Kidney epithelial cell (primary cell): ENCODE results near the gene SLC25A47. TPM values are rescaled to one million over a fixed set of nuclear protein-coding genes. Genes with fewer than 3 reads are reported as not detected.

Experiments used
- DNase-seq: peaks from one replicate; pipeline ENCODE4 v3.0.0-alpha.2; 2010; ENCODE audit warnings: low read depth
- H3K27me3 ChIP-seq: 2 replicates; pipeline ENCODE4 v1.6.0; 2011; ENCODE audit warnings: low read length; ENCODE audit not compliant: control insufficient read depth, insufficient read depth
- H3K36me3 ChIP-seq: 2 replicates; pipeline ENCODE4 v1.5.1; 2011; ENCODE audit warnings: low read length; ENCODE audit not compliant: control insufficient read depth, insufficient read depth
- H3K4me3 ChIP-seq: 2 replicates; pipeline ENCODE4 v1.5.1; 2011; ENCODE audit warnings: low read depth, mild to moderate bottlenecking, control low read depth, low read length
- total RNA-seq: library from RNA; depleted of rRNA; stranded (reverse); fragments of >200 nt; gene quantifications from 2 replicates; pipeline ENCODE4 v1.2.3, GENCODE V29; 2015
- TF ChIP-seq, protein P1 (sequence below): IDR thresholded peaks from 2 replicates; pipeline ENCODE4 v1.5.1; 2011; ENCODE audit warnings: mild to moderate bottlenecking, moderate library complexity, low read length, control low read depth, inconsistent platforms; ENCODE audit not compliant: insufficient read depth, poor library complexity, severe bottlenecking

SLC25A47 gene
- total RNA-seq, 1 donor from 2014 or later, result not detected

DNA sequence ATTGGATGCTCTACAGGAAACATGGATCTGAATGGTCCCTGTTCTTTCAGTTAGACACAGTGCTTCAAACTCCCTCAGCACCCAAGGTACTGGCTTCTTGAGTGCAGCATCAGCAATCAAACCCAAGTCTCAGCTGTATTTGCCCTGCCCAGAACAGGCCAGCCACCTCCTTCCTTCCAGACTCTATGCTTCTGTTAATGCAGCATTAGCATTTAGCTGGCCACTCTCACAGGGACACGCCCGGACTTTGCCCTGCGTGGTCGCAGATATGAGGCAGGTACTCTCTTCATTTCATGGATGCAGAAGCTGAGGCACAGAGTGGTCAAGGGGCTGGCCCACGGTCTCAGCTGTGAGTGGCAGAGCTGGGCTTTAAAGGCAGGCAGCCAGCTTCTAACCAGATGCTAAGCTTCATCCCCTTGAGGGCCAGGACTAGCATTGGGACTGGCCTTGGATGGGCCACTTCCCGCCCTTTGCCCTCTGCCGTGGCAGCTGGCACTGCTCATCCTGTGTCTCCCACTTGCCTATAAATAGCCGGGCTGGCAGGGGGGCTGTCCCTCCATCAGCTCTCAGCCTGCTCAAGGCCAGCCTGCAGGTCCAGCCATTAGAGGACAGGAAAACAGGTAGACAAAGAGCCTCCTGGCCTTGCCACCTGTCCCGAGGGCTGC is 1.5 kb upstream of the SLC25A47 start:
- peaks cover 5% of the 10 kb centered on the region for H3K27me3 ChIP-seq

GRCh38 chr14:100322138-100322957 is 791 bp upstream of the SLC25A47 start:
- Histone ChIP-seq H3K36me3 (no peaks in the 10 kb centered on the region), H3K27me3 (peaks cover 5% of the 10 kb centered on the region), H3K4me3 (no peak overlapping the region)
- TF ChIP-seq, protein P1, sequence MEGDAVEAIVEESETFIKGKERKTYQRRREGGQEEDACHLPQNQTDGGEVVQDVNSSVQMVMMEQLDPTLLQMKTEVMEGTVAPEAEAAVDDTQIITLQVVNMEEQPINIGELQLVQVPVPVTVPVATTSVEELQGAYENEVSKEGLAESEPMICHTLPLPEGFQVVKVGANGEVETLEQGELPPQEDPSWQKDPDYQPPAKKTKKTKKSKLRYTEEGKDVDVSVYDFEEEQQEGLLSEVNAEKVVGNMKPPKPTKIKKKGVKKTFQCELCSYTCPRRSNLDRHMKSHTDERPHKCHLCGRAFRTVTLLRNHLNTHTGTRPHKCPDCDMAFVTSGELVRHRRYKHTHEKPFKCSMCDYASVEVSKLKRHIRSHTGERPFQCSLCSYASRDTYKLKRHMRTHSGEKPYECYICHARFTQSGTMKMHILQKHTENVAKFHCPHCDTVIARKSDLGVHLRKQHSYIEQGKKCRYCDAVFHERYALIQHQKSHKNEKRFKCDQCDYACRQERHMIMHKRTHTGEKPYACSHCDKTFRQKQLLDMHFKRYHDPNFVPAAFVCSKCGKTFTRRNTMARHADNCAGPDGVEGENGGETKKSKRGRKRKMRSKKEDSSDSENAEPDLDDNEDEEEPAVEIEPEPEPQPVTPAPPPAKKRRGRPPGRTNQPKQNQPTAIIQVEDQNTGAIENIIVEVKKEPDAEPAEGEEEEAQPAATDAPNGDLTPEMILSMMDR, result no peak
- no peak for DNase-seq

More for the DNA sequence above, 1.5 kb upstream of the SLC25A47 start:
- no peak for DNase-seq
- Histone ChIP-seq H3K4me3 (no peak overlapping the region), H3K36me3 (no peaks in the 10 kb centered on the region)
- TF ChIP-seq, protein P1, result no peak

DNA sequence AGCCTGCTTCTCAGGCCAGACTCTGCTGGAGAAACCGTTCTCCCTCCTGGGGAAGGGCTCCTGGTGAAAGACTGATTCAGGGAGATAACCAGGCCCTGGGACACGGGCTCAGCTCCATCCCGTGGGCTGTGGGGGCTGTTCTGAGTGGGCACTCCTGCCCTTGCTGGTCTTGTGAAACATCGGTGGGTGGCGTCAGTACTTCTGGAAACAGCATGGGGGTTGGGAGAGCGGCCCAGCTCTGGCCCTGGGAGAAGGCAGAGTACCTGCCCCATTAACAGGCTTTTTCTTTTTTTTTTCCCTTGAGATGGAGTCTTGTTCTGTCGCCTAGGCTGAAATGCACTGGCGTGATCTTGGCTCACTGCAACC is 786 bp downstream of the SLC25A47 start:
- Histone ChIP-seq H3K27me3 (peaks cover 5% of the 10 kb centered on the region), H3K4me3 (no peak overlapping the region), H3K36me3 (no peaks in the 10 kb centered on the region)
- TF ChIP-seq, protein P1, result no peak
- DNase-seq, result no peak

GRCh38 chr14:100325231-100325632 is 2.1 kb downstream of the SLC25A47 start:
- Histone ChIP-seq H3K27me3 (peaks cover 5% of the 10 kb centered on the region), H3K4me3 (no peak overlapping the region), H3K36me3 (no peaks in the 10 kb centered on the region)
- TF ChIP-seq, protein P1, result no peak
- DNase-seq, result no peak

- H3K27me3 ChIP-seq, result peaks cover 5% of the 10 kb centered on the region
- TF ChIP-seq, protein P1, result no peak
These were observed 2.8 kb downstream of the SLC25A47 start for GRCh38 chr14:100325958-100326357.

GRCh38 chr14:100327128-100327527 is 4.0 kb downstream of the SLC25A47 start:
- TF ChIP-seq, protein P1, result no peak
- peaks cover 5% of the 10 kb centered on the region for H3K27me3 ChIP-seq
- no peak for DNase-seq
- H3K36me3 ChIP-seq, result no peaks in the 10 kb centered on the region
- no peak overlapping the region for H3K4me3 ChIP-seq

More at GRCh38 chr14:100325958-100326357, 2.8 kb downstream of the SLC25A47 start:
- Histone ChIP-seq H3K4me3 (no peak overlapping the region), H3K36me3 (no peaks in the 10 kb centered on the region)
- no peak for DNase-seq
